PC-3 (cell line): ENCODE results near the gene EWSR1. TPM values are rescaled to one million over a fixed set of nuclear protein-coding genes. Genes with fewer than 3 reads are reported as not detected.

Experiments used
- ATAC-seq: fragments of 200-7000 bp; cut with Tn5 transposase; 2 replicates; pipeline ENCODE4 v1.9.1; 2020; ENCODE audit warnings: mild to moderate bottlenecking, moderate library complexity
- BruUV-seq: library from RNA; stranded (reverse); fragments of 400-500 nt; replicated peaks from 2 replicates; lab custom pipeline; 2021; lab: Mats Ljungman, UMichigan
- CTCF ChIA-PET: fragments of 300-600 bp; sonication (Branson Sonifier 250); formaldehyde crosslinking; loops from one replicate; lab custom pipeline; 2022; ENCODE audit warnings: antibody characterized with exemption; lab: Charles Lee
- POLR2A ChIA-PET: fragments of 300-600 bp; sonication (Branson Sonifier 250); formaldehyde crosslinking; loops from one replicate; lab custom pipeline; 2022; ENCODE audit warnings: antibody characterized with exemption; ENCODE audit not compliant: unreplicated experiment; lab: Charles Lee
- DNase-seq: peaks from one replicate; pipeline ENCODE4 v3.0.0-alpha.2; 2015
- H2AFZ ChIP-seq: fragments of 300-600 bp; sonication (generic); 2 replicates; pipeline ENCODE4 v1.6.0; 2016; ENCODE audit warnings: antibody characterized with exemption, low read length
- H3F3A ChIP-seq: fragments of 300-600 bp; sonication (generic); one replicate; pipeline ENCODE4 v1.6.0; 2017; ENCODE audit warnings: antibody characterized with exemption, low read length, control low read depth, mild to moderate bottlenecking; ENCODE audit not compliant: unreplicated experiment
- H3K27ac ChIP-seq: fragments of 300-600 bp; sonication (generic); 2 replicates; pipeline ENCODE4 v1.5.1; 2016; ENCODE audit warnings: mild to moderate bottlenecking, low read length
- H3K27me3 ChIP-seq: fragments of 300-600 bp; sonication (generic); 2 replicates; pipeline ENCODE4 v1.6.1; 2016; ENCODE audit warnings: low read length, mixed read lengths
- H3K36me3 ChIP-seq: fragments of 300-600 bp; sonication (generic); 2 replicates; pipeline ENCODE4 v1.6.1; 2016; ENCODE audit warnings: low read depth, mixed run types, low read length, mixed read lengths
- H3K4me1 ChIP-seq: fragments of 300-600 bp; sonication (generic); 2 replicates; pipeline ENCODE4 v1.5.1; 2016; ENCODE audit warnings: low read length; ENCODE audit not compliant: insufficient read depth
- H3K4me2 ChIP-seq: fragments of 300-600 bp; sonication (generic); 2 replicates; pipeline ENCODE4 v1.6.0; 2016; ENCODE audit warnings: low read length
- H3K4me3 ChIP-seq: fragments of 300-600 bp; sonication (generic); 2 replicates; pipeline ENCODE4 v1.5.1; 2016; ENCODE audit warnings: mild to moderate bottlenecking, low read length, mixed read lengths
- H3K79me2 ChIP-seq: fragments of 300-600 bp; sonication (generic); 2 replicates; pipeline ENCODE4 v1.6.1; 2017; ENCODE audit warnings: low read length, mixed read lengths
- H3K9ac ChIP-seq: fragments of 300-600 bp; sonication (generic); 2 replicates; pipeline ENCODE4 v1.6.0; 2016; ENCODE audit warnings: mild to moderate bottlenecking, low read length
- H3K9me2 ChIP-seq: fragments of 300-600 bp; sonication (generic); replicated peaks from 2 replicates; pipeline ENCODE4 v1.6.1; 2016; ENCODE audit warnings: mixed run types, low read length, mixed read lengths
- H3K9me3 ChIP-seq: fragments of 300-600 bp; sonication (generic); 2 replicates; pipeline ENCODE4 v1.6.1; 2016; ENCODE audit warnings: low read length, mixed read lengths
- H4K20me1 ChIP-seq: fragments of 300-600 bp; sonication (generic); 2 replicates; pipeline ENCODE4 v1.6.1; 2016; ENCODE audit warnings: low read length, mixed read lengths
- CTCF ChIP-seq: fragments of 300-600 bp; sonication (generic); conservative IDR thresholded peaks from 2 replicates; pipeline ENCODE4 v1.5.1; 2017; ENCODE audit warnings: antibody characterized with exemption, low read depth, mild to moderate bottlenecking, low read length
- EZH2 ChIP-seq: fragments of 300-600 bp; sonication (generic); IDR thresholded peaks from one replicate; pipeline ENCODE4 v1.6.1; 2017; ENCODE audit warnings: antibody characterized with exemption, mild to moderate bottlenecking, low read length; ENCODE audit not compliant: unreplicated experiment
- EZH2phosphoT487 ChIP-seq: fragments of 300-600 bp; sonication (generic); IDR thresholded peaks from 2 replicates; pipeline ENCODE4 v1.6.1; 2018; ENCODE audit warnings: mild to moderate bottlenecking, antibody characterized with exemption, low read length, borderline replicate concordance
- intact Hi-C: fragments of 100-400 bp; cut with micrococcal nuclease; formaldehyde crosslinking; loops from 2 replicates; pipeline ENCODE4 v1.9.0; 2023
- total RNA-seq: library from RNA; depleted of rRNA; stranded (reverse); fragments of >200 nt; gene quantifications from 2 replicates; pipeline ENCODE4 v1.2.3, GENCODE V29; 2014

Gene EWSR1
- total RNA-seq, 1 experiment from 2014 or later, result 288 TPM

GRCh38 chr22:29330753-29331152 lies 62.7 kb downstream of the EWSR1 start:
- no peak for DNase-seq
- peaks cover 16% of the 10 kb centered on the region for H3K4me1 ChIP-seq
- no peak overlapping the region for H3K4me2 ChIP-seq
- peaks cover 9% of the 10 kb centered on the region for H3F3A ChIP-seq
- TF ChIP-seq EZH2phosphoT487, result no peak
- H3K27me3 ChIP-seq, result no peaks in the 10 kb centered on the region
- intact Hi-C loops, result no loop called here
- CTCF ChIA-PET, result no interaction called here
- peaks cover 5% of the 10 kb centered on the region; the same call in 1 of the 2 replicates for H4K20me1 ChIP-seq
- H3K9me2 ChIP-seq, result no peaks in the 10 kb centered on the region
- H3K9me3 ChIP-seq, result no peaks in the 10 kb centered on the region
- ATAC-seq, result no peak
- no peak overlapping the region for H3K4me3 ChIP-seq
- H2AFZ ChIP-seq, result no peak overlapping the region
- no peaks in the 10 kb centered on the region for H3K79me2 ChIP-seq
- POLR2A ChIA-PET, result no interaction called here
- BruUV-seq, result no TSS peak
- no peak overlapping the region for H3K27ac ChIP-seq
- no peak overlapping the region for H3K9ac ChIP-seq
- 0 out of 2 replicates have a peak, but pooled peaks cover 5% of the 10 kb centered on the region for H3K36me3 ChIP-seq

DNA sequence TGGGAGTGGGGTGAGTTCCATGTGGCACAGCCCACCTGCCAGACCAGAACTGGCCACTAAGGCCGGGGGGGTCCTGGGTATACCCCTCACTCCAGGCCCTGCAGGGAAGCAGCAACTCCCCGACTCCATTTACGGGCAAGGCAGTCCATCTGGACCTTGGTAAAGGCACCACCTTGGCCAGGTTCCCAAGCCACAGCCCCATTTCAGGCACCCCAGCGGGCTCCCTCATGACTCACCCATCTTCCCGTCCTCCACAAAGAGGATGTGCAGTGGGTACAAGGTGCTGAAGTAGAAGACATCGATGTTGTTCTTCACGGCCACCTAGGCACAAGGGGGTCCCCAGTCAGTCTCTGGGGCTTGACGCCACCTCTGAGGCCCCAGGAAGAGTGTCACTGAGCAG lies 63.1 kb downstream of the EWSR1 start:
- Histone ChIP-seq H3K4me3 (no peak overlapping the region), H3K27me3 (no peaks in the 10 kb centered on the region), H2AFZ (no peak overlapping the region), H3K4me1 (peaks cover 18% of the 10 kb centered on the region), H4K20me1 (peaks cover 5% of the 10 kb centered on the region; the same call in 1 of the 2 replicates), H3K9me3 (no peaks in the 10 kb centered on the region), H3F3A (peaks cover 9% of the 10 kb centered on the region), H3K4me2 (no peak overlapping the region), H3K36me3 (peaks cover 5% of the 10 kb centered on the region; the same call in 1 of the 2 replicates), H3K79me2 (no peaks in the 10 kb centered on the region), H3K9ac (no peak overlapping the region), H3K27ac (no peak overlapping the region), H3K9me2 (no peaks in the 10 kb centered on the region)
- ChIA-PET CTCF (no interaction called here), POLR2A (no interaction called here)
- no peak for TF ChIP-seq EZH2
- TF ChIP-seq CTCF, result no peak
- no peak for TF ChIP-seq EZH2phosphoT487
- no peak for ATAC-seq
- no TSS peak for BruUV-seq
- intact Hi-C loops, result no loop called here
- DNase-seq, result no peak

DNA sequence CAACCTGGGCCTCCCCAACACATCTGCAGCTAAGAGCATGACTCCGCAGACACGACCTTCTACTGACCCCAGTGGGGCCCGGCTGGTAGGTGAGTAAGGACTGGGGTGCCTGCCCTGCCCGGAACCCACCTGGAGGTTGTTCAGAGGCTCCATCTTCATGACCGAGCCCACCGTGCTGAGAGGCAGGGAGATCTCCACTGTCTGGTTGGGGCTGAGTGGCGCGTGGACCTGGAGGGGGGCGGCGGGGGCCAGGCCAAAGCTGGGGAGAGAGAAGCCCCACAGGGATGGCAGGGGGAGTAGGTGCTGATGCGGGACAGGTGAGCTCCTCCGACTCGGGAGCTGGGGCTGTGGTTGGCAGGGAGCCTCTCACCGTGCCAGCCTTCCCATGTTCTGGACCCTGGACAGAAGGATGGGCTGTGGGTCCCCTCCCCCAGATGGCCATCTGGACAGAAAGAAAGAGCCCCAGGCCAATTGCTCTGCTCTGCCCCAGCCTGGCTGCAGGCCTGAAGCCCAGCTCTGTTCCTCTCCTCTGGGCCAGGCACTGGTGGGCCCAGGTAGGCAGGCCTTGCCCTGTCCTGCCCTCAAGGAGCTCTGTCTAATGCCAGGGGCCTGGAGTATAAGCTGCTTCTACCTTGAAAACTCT lies 63.7 kb downstream of the EWSR1 start:
- no peak for ATAC-seq
- Histone ChIP-seq H3K27me3 (no peaks in the 10 kb centered on the region), H4K20me1 (peaks cover 5% of the 10 kb centered on the region; the same call in 1 of the 2 replicates), H3K9me2 (no peaks in the 10 kb centered on the region), H3K4me1 (peaks cover 18% of the 10 kb centered on the region), H3K27ac (no peak overlapping the region), H3K4me3 (no peak overlapping the region), H3K4me2 (no peak overlapping the region), H2AFZ (no peak overlapping the region), H3K79me2 (no peaks in the 10 kb centered on the region), H3K9me3 (no peaks in the 10 kb centered on the region), H3K9ac (no peak overlapping the region), H3K36me3 (peaks cover 5% of the 10 kb centered on the region; the same call in 1 of the 2 replicates), H3F3A (peaks cover 9% of the 10 kb centered on the region)
- no peak for TF ChIP-seq CTCF
- ChIA-PET CTCF (no interaction called here), POLR2A (no interaction called here)
- BruUV-seq, result no TSS peak
- intact Hi-C loops, result no loop called here
- DNase-seq, result no peak
